Neural progenitor cell (in vitro differentiated cells): ENCODE measurements around the gene SLC6A9. TPM values are rescaled to one million over a fixed set of nuclear protein-coding genes. Genes with fewer than 3 reads are reported as not detected.

ENCODE experiments used
- DNase-seq: peaks from one replicate; pipeline ENCODE4 v3.0.0-alpha.2; 2016; ENCODE audit warnings: low spot score
- H2AFZ ChIP-seq: fragments of 200-600 bp; sonication (generic); replicated peaks from 2 replicates; pipeline ENCODE4 v1.6.1; 2016; ENCODE audit warnings: antibody characterized with exemption
- H3F3A ChIP-seq: fragments of 200-600 bp; sonication (generic); 2 replicates; pipeline ENCODE4 v1.6.1; 2016; ENCODE audit warnings: antibody characterized with exemption, low read depth
- H3K27ac ChIP-seq: fragments of 200-600 bp; sonication (generic); 2 replicates; pipeline ENCODE4 v1.5.1; 2016; ENCODE audit warnings: mild to moderate bottlenecking
- H3K27me3 ChIP-seq: fragments of 200-600 bp; sonication (generic); 2 replicates; pipeline ENCODE4 v1.6.1; 2016; ENCODE audit warnings: mild to moderate bottlenecking, moderate library complexity
- H3K36me3 ChIP-seq: fragments of 200-600 bp; sonication (generic); 2 replicates; pipeline ENCODE4 v1.5.1; 2016
- H3K4me1 ChIP-seq: fragments of 200-600 bp; sonication (generic); 2 replicates; pipeline ENCODE4 v1.6.1; 2016; ENCODE audit warnings: mixed run types
- H3K4me2 ChIP-seq: fragments of 200-600 bp; sonication (generic); 2 replicates; pipeline ENCODE4 v1.6.1; 2016
- H3K4me3 ChIP-seq: fragments of 200-600 bp; sonication (generic); 2 replicates; pipeline ENCODE4 v1.5.1; 2016
- H3K79me2 ChIP-seq: fragments of 200-600 bp; sonication (generic); 2 replicates; pipeline ENCODE4 v1.6.1; 2016; ENCODE audit warnings: low read depth
- H3K9ac ChIP-seq: fragments of 200-600 bp; sonication (generic); 2 replicates; pipeline ENCODE4 v1.6.1; 2016
- H3K9me3 ChIP-seq: fragments of 200-600 bp; sonication (generic); 2 replicates; pipeline ENCODE4 v1.5.1; 2016; ENCODE audit warnings: low read depth
- H4K20me1 ChIP-seq: fragments of 200-600 bp; sonication (generic); 2 replicates; pipeline ENCODE4 v1.6.1; 2016; ENCODE audit warnings: low read depth
- H3K27ac Mint-ChIP-seq: 3 replicates; pipeline ENCODE4 v1.8.0; 2021; ENCODE audit warnings: mixed read lengths
- H3K27me3 Mint-ChIP-seq: 2 replicates; pipeline ENCODE4 v1.8.0; 2022; ENCODE audit warnings: low read depth, mild to moderate bottlenecking, inconsistent platforms, moderate library complexity, mixed read lengths; ENCODE audit not compliant: insufficient read depth
- H3K36me3 Mint-ChIP-seq: 3 replicates; pipeline ENCODE4 v1.8.0; 2021; ENCODE audit warnings: mixed read lengths
- H3K4me1 Mint-ChIP-seq: 3 replicates; pipeline ENCODE4 v1.8.0; 2021; ENCODE audit warnings: mixed read lengths
- H3K4me3 Mint-ChIP-seq: 3 replicates; pipeline ENCODE4 v1.8.0; 2021; ENCODE audit warnings: mild to moderate bottlenecking, moderate library complexity, mixed read lengths
- H3K9me3 Mint-ChIP-seq: 3 replicates; pipeline ENCODE4 v1.8.0; 2020; ENCODE audit warnings: mixed read lengths
- CTCF ChIP-seq: fragments of 200-600 bp; sonication (generic); IDR thresholded peaks from 2 replicates; pipeline ENCODE4 v1.5.1; 2017; ENCODE audit warnings: antibody characterized with exemption, mild to moderate bottlenecking
- EZH2 ChIP-seq: fragments of 200-600 bp; sonication (generic); IDR thresholded peaks from 2 replicates; pipeline ENCODE4 v1.6.1; 2017; ENCODE audit warnings: antibody characterized with exemption, mild to moderate bottlenecking, moderate library complexity
- EZH2phosphoT487 ChIP-seq: fragments of 200-600 bp; sonication (generic); IDR thresholded peaks from 2 replicates; pipeline ENCODE4 v1.6.1; 2017; ENCODE audit warnings: antibody characterized with exemption
- total RNA-seq: library from RNA; depleted of rRNA; stranded (reverse); fragments of >200 nt; gene quantifications from 2 replicates; pipeline ENCODE4 v1.2.3, GENCODE V29; 2015; ENCODE audit warnings: low replicate concordance

The SLC6A9 gene
- total RNA-seq, 1 donor from 2014 or later = 1.4 TPM

- Histone ChIP-seq H3K27me3 (no peaks in the 10 kb centered on the region), H3K36me3 (no peaks in the 10 kb centered on the region), H2AFZ (no peak overlapping the region), H4K20me1 (no peaks in the 10 kb centered on the region), H3K4me2 (no peak overlapping the region), H3K9ac (no peak overlapping the region), H3K27ac (no peak overlapping the region), H3K4me3 (no peak overlapping the region), H3K9me3 (no peaks in the 10 kb centered on the region), H3K4me1 (peaks cover 22% of the 10 kb centered on the region), H3F3A (peaks cover 33% of the 10 kb centered on the region), H3K79me2 (peaks cover 1% of the 10 kb centered on the region)
- H3K4me3 Mint-ChIP-seq = no peak overlapping the region
- H3K9me3 Mint-ChIP-seq = no peaks in the 10 kb centered on the region
- TF ChIP-seq CTCF (no peak), EZH2 (no peak)
- peaks cover 6% of the 10 kb centered on the region for H3K27me3 Mint-ChIP-seq
- H3K4me1 Mint-ChIP-seq = peaks cover 48% of the 10 kb centered on the region
- DNase-seq = no peak
- H3K36me3 Mint-ChIP-seq = no peaks in the 10 kb centered on the region
- no peak overlapping the region for H3K27ac Mint-ChIP-seq
Observed at GRCh38 chr1:44034423-44034822, 3.2 kb upstream of the SLC6A9 start.

GRCh38 chr1:44033756-44034155 lies 2.5 kb upstream of the SLC6A9 start:
- Histone ChIP-seq H3K4me3 (no peak overlapping the region), H3K36me3 (no peaks in the 10 kb centered on the region), H3K79me2 (peaks cover 8% of the 10 kb centered on the region), H3K27me3 (no peaks in the 10 kb centered on the region), H3K9me3 (no peaks in the 10 kb centered on the region), H3K4me1 (peaks cover 26% of the 10 kb centered on the region), H2AFZ (no peak overlapping the region), H3K27ac (no peak overlapping the region), H3K9ac (no peak overlapping the region), H3K4me2 (no peak overlapping the region), H3F3A (peaks cover 36% of the 10 kb centered on the region), H4K20me1 (no peaks in the 10 kb centered on the region)
- no peak overlapping the region for H3K4me3 Mint-ChIP-seq
- H3K27me3 Mint-ChIP-seq = peaks cover 6% of the 10 kb centered on the region
- H3K9me3 Mint-ChIP-seq = no peaks in the 10 kb centered on the region
- TF ChIP-seq CTCF = no peak
- no peak for TF ChIP-seq EZH2phosphoT487
- TF ChIP-seq EZH2 = no peak
- peaks cover 54% of the 10 kb centered on the region for H3K4me1 Mint-ChIP-seq
- H3K27ac Mint-ChIP-seq = no peak overlapping the region
- DNase-seq = no peak
- no peaks in the 10 kb centered on the region for H3K36me3 Mint-ChIP-seq

- Histone ChIP-seq H3F3A (peaks cover 36% of the 10 kb centered on the region), H3K4me3 (no peak overlapping the region), H3K4me2 (no peak overlapping the region), H2AFZ (no peak overlapping the region), H4K20me1 (no peaks in the 10 kb centered on the region), H3K4me1 (peaks cover 26% of the 10 kb centered on the region), H3K27ac (no peak overlapping the region), H3K36me3 (no peaks in the 10 kb centered on the region), H3K9ac (no peak overlapping the region), H3K9me3 (no peaks in the 10 kb centered on the region), H3K27me3 (no peaks in the 10 kb centered on the region), H3K79me2 (peaks cover 13% of the 10 kb centered on the region)
- Mint-ChIP-seq H3K4me1 (peaks cover 55% of the 10 kb centered on the region), H3K27ac (peak overlapping the region; percentile 10), H3K27me3 (peaks cover 6% of the 10 kb centered on the region), H3K36me3 (no peaks in the 10 kb centered on the region), H3K4me3 (peak overlapping the region; percentile 92), H3K9me3 (no peaks in the 10 kb centered on the region)
- DNase-seq = no peak
- TF ChIP-seq EZH2phosphoT487 = no peak
- no peak for TF ChIP-seq CTCF
- TF ChIP-seq EZH2 = no peak
Observed at GRCh38 chr1:44033041-44033575, 1.8 kb upstream of the SLC6A9 start.
